IMR-90 (cell line): ENCODE measurements around the gene TP53TG5. TPM values are rescaled to one million over a fixed set of nuclear protein-coding genes. Genes with fewer than 3 reads are reported as not detected.
A peak's percentile ranks its signal among the peaks of the same experiment; 100 is the strongest.

ENCODE experiments used
- ATAC-seq: fragments of 200-7000 bp; cut with Tn5 transposase; 2 replicates; pipeline ENCODE4 v1.9.1; 2020; ENCODE audit warnings: low read depth, mild to moderate bottlenecking, moderate library complexity
- BruUV-seq: library from RNA; stranded (reverse); fragments of 400-500 nt; replicated peaks from 2 replicates; lab custom pipeline; 2021; lab: Mats Ljungman, UMichigan
- CTCF ChIA-PET: fragments of 300-600 bp; formaldehyde crosslinking; extraction: SDS; loops from one replicate; lab custom pipeline; 2021; ENCODE audit warnings: antibody characterized with exemption; lab: Yijun Ruan, JAX
- POLR2A ChIA-PET: fragments of 300-600 bp; sonication (Branson Sonifier 250); formaldehyde crosslinking; loops from one replicate; lab custom pipeline; 2022; ENCODE audit warnings: antibody characterized with exemption; ENCODE audit not compliant: unreplicated experiment; lab: Charles Lee
- DNase-seq: peaks from one replicate; pipeline ENCODE4 v3.0.0; 2013
- H2AFZ ChIP-seq: replicated peaks from 2 replicates; pipeline ENCODE3; 2013; ENCODE audit warnings: low read length, mild to moderate bottlenecking; ENCODE audit not compliant: poor library complexity
- H2AK5ac ChIP-seq: 2 replicates; pipeline ENCODE4 v1.6.1; 2013; ENCODE audit warnings: low read depth, low read length, inconsistent platforms
- H2AK9ac ChIP-seq: replicated peaks from 2 replicates; pipeline ENCODE3; 2013; ENCODE audit warnings: mild to moderate bottlenecking, low read depth, low read length, moderate library complexity; ENCODE audit not compliant: poor library complexity
- H2BK120ac ChIP-seq: 2 replicates; pipeline ENCODE4 v1.6.1; 2013; ENCODE audit warnings: low read depth, low read length, inconsistent platforms
- H2BK15ac ChIP-seq: 3 replicates; pipeline ENCODE4 v1.6.1; 2013; ENCODE audit warnings: low read depth, low read length, inconsistent platforms
- H2BK20ac ChIP-seq: 2 replicates; pipeline ENCODE4 v1.6.1; 2013; ENCODE audit warnings: low read depth, mild to moderate bottlenecking, inconsistent platforms, low read length, moderate library complexity
- H2BK5ac ChIP-seq: 2 replicates; pipeline ENCODE4 v1.6.1; 2013; ENCODE audit warnings: mild to moderate bottlenecking, low read depth, low read length, inconsistent platforms; ENCODE audit not compliant: poor library complexity, severe bottlenecking
- H3K14ac ChIP-seq: replicated peaks from 2 replicates; pipeline ENCODE4 v1.6.1; 2013; ENCODE audit warnings: low read depth, low read length, inconsistent platforms
- H3K18ac ChIP-seq: 2 replicates; pipeline ENCODE4 v1.6.1; 2013; ENCODE audit warnings: low read depth, low read length, control low read depth
- H3K23ac ChIP-seq: 2 replicates; pipeline ENCODE4 v1.6.1; 2013; ENCODE audit warnings: low read depth, low read length, inconsistent platforms
- H3K27ac ChIP-seq: 2 replicates; pipeline ENCODE4 v1.5.1; 2013; ENCODE audit warnings: mild to moderate bottlenecking, control low read depth, low read length; ENCODE audit not compliant: insufficient read depth
- H3K27me3 ChIP-seq: 2 replicates; pipeline ENCODE4 v1.6.1; 2013; ENCODE audit warnings: low read length; ENCODE audit not compliant: control insufficient read depth, insufficient read depth
- H3K36me3 ChIP-seq: 2 replicates; pipeline ENCODE4 v1.6.1; 2013; ENCODE audit warnings: low read length, mixed read lengths; ENCODE audit not compliant: control insufficient read depth, insufficient read depth
- H3K4ac ChIP-seq: 2 replicates; pipeline ENCODE4 v1.6.1; 2013; ENCODE audit warnings: low read depth, low read length, inconsistent platforms
- H3K4me1 ChIP-seq: 2 replicates; pipeline ENCODE4 v1.6.1; 2013; ENCODE audit warnings: low read length, mixed read lengths; ENCODE audit not compliant: control insufficient read depth, insufficient read depth
- H3K4me2 ChIP-seq: 2 replicates; pipeline ENCODE4 v1.6.1; 2013; ENCODE audit warnings: low read depth, mild to moderate bottlenecking, control low read depth, low read length, moderate library complexity
- H3K4me3 ChIP-seq: 2 replicates; pipeline ENCODE4 v1.5.1; 2013; ENCODE audit warnings: low read depth, mild to moderate bottlenecking, control low read depth, low read length, moderate library complexity; ENCODE audit not compliant: insufficient read depth
- H3K56ac ChIP-seq: 2 replicates; pipeline ENCODE4 v1.6.1; 2013; ENCODE audit warnings: low read length, inconsistent platforms; ENCODE audit not compliant: insufficient read depth; ENCODE audit errors: extremely low read depth
- H3K79me1 ChIP-seq, 2 experiments: 2 replicates each; pipeline ENCODE4 v1.6.1; 2013; ENCODE audit warnings: low read length in 2 of 2, inconsistent platforms in 1 of 2, low read depth in 1 of 2
- H3K9ac ChIP-seq: 2 replicates; pipeline ENCODE4 v1.6.1; 2013; ENCODE audit warnings: low read depth, low read length, control low read depth
- H3K9me1 ChIP-seq: 2 replicates; pipeline ENCODE4 v1.6.1; 2013; ENCODE audit warnings: low read length, inconsistent platforms; ENCODE audit not compliant: insufficient read depth
- H3K9me3 ChIP-seq: 2 replicates; pipeline ENCODE4 v1.6.1; 2013; ENCODE audit warnings: low read length; ENCODE audit not compliant: control insufficient read depth, insufficient read depth
- H4K20me1 ChIP-seq: 2 replicates; pipeline ENCODE4 v1.6.1; 2013; ENCODE audit warnings: low read length, inconsistent platforms; ENCODE audit not compliant: insufficient read depth
- H4K5ac ChIP-seq: 2 replicates; pipeline ENCODE4 v1.6.1; 2013; ENCODE audit warnings: mild to moderate bottlenecking, low read depth, low read length, control low read depth
- H4K8ac ChIP-seq, 2 experiments: 2 replicates each; pipeline ENCODE4 v1.6.1; 2013; ENCODE audit warnings: low read depth in 2 of 2, low read length in 2 of 2, control low read depth in 1 of 2, inconsistent platforms in 1 of 2
- H4K91ac ChIP-seq: 2 replicates; pipeline ENCODE4 v1.6.1; 2013; ENCODE audit warnings: low read depth, low read length, inconsistent platforms; ENCODE audit not compliant: insufficient read depth
- BHLHE40 ChIP-seq: fragments of 150-350 bp; IDR thresholded peaks from 2 replicates; pipeline ENCODE4 v1.6.1; 2016; ENCODE audit warnings: mild to moderate bottlenecking, low read depth, low read length
- CHD1 ChIP-seq: IDR thresholded peaks from 2 replicates; pipeline ENCODE4 v1.6.1; 2012; ENCODE audit warnings: low read depth, low read length, improper control_type of control experiment
- CTCF ChIP-seq: conservative IDR thresholded peaks from 2 replicates; pipeline ENCODE4 v1.5.1; 2012; ENCODE audit warnings: mild to moderate bottlenecking, low read depth, low read length, improper control_type of control experiment
- ELK1 ChIP-seq: fragments of 150-350 bp; IDR thresholded peaks from 2 replicates; pipeline ENCODE4 v1.6.1; 2016; ENCODE audit warnings: low read depth, mild to moderate bottlenecking, low read length, moderate library complexity, borderline replicate concordance
- MAZ ChIP-seq: IDR thresholded peaks from 2 replicates; pipeline ENCODE4 v1.6.1; 2012; ENCODE audit warnings: low read depth, mild to moderate bottlenecking, low read length, improper control_type of control experiment, moderate library complexity, borderline replicate concordance
- MXI1 ChIP-seq: IDR thresholded peaks from 2 replicates; pipeline ENCODE4 v1.6.1; 2012; ENCODE audit warnings: low read depth, mild to moderate bottlenecking, low read length, moderate library complexity, borderline replicate concordance
- RAD21 ChIP-seq: IDR thresholded peaks from 2 replicates; pipeline ENCODE4 v1.6.1; 2012; ENCODE audit warnings: low read length, improper control_type of control experiment
- SMC3 ChIP-seq: fragments of 150-350 bp; IDR thresholded peaks from 2 replicates; pipeline ENCODE4 v1.6.1; 2016; ENCODE audit warnings: low read depth, mild to moderate bottlenecking, antibody characterized with exemption, low read length, moderate library complexity
- WGBS, 2 experiments: methylation state at CpG; one replicate each; pipeline versions ENCODE4 v1.1.5 to v1.1.7; 2013; ENCODE audit warnings: missing lambda C conversion rate in 2 of 2; ENCODE audit not compliant: insufficient read length in 1 of 2; ENCODE audit errors: extremely low coverage in 2 of 2; 5-methylcytosine and 5-hydroxymethylcytosine counted together
- dilution Hi-C: fragments of 300-500 bp; cut with HindIII; formaldehyde crosslinking; loops from one replicate; pipeline ENCODE4 v1.14.3; 2018; ENCODE audit warnings: low sequenced_read_pairs; ENCODE audit not compliant: unreplicated experiment
- in situ Hi-C: fragments of 300-500 bp; cut with MboI; formaldehyde crosslinking; loops from 3 replicates; pipeline ENCODE4 v1.14.3; 2019; ENCODE audit warnings: low sequenced_read_pairs, inconsistent platforms, mixed read lengths
- intact Hi-C: fragments of 100-400 bp; cut with micrococcal nuclease; formaldehyde crosslinking; loops from 2 replicates; pipeline ENCODE4 v1.10.0; 2022
- polyA plus RNA-seq, 3 experiments: library from polyadenylated mRNA; depleted of rRNA; stranded (reverse); fragments of >200 nt; gene quantifications; 2 replicates each; pipeline ENCODE4 v1.2.3, GENCODE V29; 2012; ENCODE audit warnings: low replicate concordance in 1 of 3
- total RNA-seq: library from RNA; depleted of rRNA; stranded (reverse); fragments of >200 nt; gene quantifications from 2 replicates; pipeline ENCODE4 v1.2.3, GENCODE V29; 2012

Gene TP53TG5
- total and polyA plus RNA-seq, 2 of the 4 experiments (the other 2 are of a cell fraction): not detected

GRCh38 chr20:45330476-45330875 is 47.6 kb downstream of the TP53TG5 start:
- Histone ChIP-seq H4K8ac (no peak overlapping the region), H3K79me1 (peaks cover 50 to 70% of the 10 kb centered on the region in 2 experiments), H2AFZ (no peak overlapping the region), H2BK120ac (no peak overlapping the region), H3K9ac (no peak overlapping the region), H3K4me1 (0 out of 2 replicates have a peak, but pooled peaks cover 1% of the 10 kb centered on the region), H2AK5ac (no peak overlapping the region), H3K4me2 (no peak overlapping the region), H3K4me3 (no peak overlapping the region), H4K20me1 (peaks cover 41% of the 10 kb centered on the region), H3K14ac (no peak overlapping the region), H3K27me3 (no peaks in the 10 kb centered on the region), H4K5ac (no peak overlapping the region), H4K91ac (no peak overlapping the region), H3K56ac (no peak overlapping the region), H2BK5ac (no peak overlapping the region), H3K18ac (no peak overlapping the region), H3K36me3 (peaks cover 71% of the 10 kb centered on the region), H2BK20ac (no peak overlapping the region), H2BK15ac (no peak overlapping the region), H3K9me3 (no peaks in the 10 kb centered on the region), H3K9me1 (peaks cover 2% of the 10 kb centered on the region; the same call in 1 of the 2 replicates), H2AK9ac (peak overlapping the region; percentile 73), H3K23ac (no peak overlapping the region), H3K27ac (no peak overlapping the region), H3K4ac (no peak overlapping the region)
- DNase-seq (no peak), ATAC-seq (no peak)
- intact Hi-C loops (no loop called here), in situ Hi-C loops (loop anchor here (25.0 kb wide), 1 partner anchor 582 kb away; the partner anchor contains the start of gene PLTP), dilution Hi-C loops (no loop called here)
- ChIA-PET CTCF (no interaction called here), POLR2A (no interaction called here)
- WGBS, 2 experiments: 100% methylated on average over 3 of the region's 3 CpGs; no CpG with 5 or more reads in 1 of the 2 experiments
- TF ChIP-seq BHLHE40: no peak
- TF ChIP-seq ELK1: no peak
- no peak for TF ChIP-seq CTCF
- no peak for TF ChIP-seq MAZ
- TF ChIP-seq RAD21: no peak
- no peak for TF ChIP-seq MXI1
- TF ChIP-seq CHD1: no peak
- TF ChIP-seq SMC3: no peak
- no TSS peak for BruUV-seq
